ENCODE data around the gene MYLK4.
A peak's percentile ranks its signal among the peaks of the same experiment; 100 is the strongest.

Gene MYLK4

DNA sequence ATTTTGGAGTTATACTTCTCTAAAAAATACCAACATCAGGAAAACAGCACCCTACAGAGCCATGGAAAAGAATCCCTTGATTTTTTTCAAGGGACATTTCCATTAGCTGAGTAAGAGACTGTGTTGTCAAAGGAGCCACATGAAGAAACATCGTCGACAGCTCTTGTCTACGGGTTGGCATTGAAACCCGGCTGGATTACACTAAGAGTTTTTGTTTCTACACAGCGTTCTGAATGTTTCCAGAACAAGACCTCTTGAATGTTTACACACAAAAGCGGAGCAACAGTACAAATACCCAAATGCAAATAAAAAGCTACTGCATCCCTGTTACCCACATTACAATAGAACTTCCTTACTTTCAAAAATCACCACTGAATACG is 2.4 kb upstream of the MYLK4 start:
- no peak for DNase-seq (ENCODE audit: extremely low read depth, low read depth)
- no peak overlapping the region for H3K4me3 ChIP-seq (replicated peaks; ENCODE audit: low read depth, low read length)
- TF ChIP-seq, protein P1, sequence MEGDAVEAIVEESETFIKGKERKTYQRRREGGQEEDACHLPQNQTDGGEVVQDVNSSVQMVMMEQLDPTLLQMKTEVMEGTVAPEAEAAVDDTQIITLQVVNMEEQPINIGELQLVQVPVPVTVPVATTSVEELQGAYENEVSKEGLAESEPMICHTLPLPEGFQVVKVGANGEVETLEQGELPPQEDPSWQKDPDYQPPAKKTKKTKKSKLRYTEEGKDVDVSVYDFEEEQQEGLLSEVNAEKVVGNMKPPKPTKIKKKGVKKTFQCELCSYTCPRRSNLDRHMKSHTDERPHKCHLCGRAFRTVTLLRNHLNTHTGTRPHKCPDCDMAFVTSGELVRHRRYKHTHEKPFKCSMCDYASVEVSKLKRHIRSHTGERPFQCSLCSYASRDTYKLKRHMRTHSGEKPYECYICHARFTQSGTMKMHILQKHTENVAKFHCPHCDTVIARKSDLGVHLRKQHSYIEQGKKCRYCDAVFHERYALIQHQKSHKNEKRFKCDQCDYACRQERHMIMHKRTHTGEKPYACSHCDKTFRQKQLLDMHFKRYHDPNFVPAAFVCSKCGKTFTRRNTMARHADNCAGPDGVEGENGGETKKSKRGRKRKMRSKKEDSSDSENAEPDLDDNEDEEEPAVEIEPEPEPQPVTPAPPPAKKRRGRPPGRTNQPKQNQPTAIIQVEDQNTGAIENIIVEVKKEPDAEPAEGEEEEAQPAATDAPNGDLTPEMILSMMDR (IDR thresholded peaks at IDR 0.05; ENCODE audit: low read depth, low read length, missing control alignments): no peak

DNA sequence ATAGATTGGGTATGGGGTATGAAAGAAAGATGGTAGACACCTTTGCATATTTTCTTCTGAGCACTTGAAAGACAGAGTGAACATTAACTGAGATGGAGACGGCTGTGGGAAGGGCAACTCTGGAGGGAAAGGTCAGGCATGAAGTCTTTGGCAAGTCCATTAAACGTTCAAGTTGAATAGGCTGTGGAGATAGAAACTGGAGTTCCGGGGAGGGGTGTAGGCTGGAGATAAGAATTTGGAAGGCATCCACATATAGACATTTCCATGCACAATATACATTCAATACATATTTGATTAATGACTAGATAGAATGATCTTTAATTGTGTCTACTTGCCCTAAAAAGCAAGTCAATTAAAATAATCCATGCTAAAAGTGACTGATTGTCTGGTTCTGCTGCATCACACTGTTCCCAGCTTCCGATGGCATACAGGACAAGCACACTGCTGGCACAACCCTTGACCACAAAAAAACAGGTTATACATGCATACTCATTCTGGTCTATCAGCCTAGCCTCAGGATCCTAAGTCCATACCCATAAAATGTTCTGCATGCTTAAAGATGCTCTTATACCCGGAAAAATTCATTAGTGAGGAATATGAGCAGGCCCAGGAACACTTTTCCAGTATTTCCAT is 1.9 kb upstream of the MYLK4 start:
- H3K4me3 ChIP-seq (replicated peaks; ENCODE audit: low read depth, low read length): no peak overlapping the region
- TF ChIP-seq, protein P1 (IDR thresholded peaks at IDR 0.05; ENCODE audit: low read depth, low read length, missing control alignments): no peak
- DNase-seq (ENCODE audit: extremely low read depth, low read depth): no peak

DNA sequence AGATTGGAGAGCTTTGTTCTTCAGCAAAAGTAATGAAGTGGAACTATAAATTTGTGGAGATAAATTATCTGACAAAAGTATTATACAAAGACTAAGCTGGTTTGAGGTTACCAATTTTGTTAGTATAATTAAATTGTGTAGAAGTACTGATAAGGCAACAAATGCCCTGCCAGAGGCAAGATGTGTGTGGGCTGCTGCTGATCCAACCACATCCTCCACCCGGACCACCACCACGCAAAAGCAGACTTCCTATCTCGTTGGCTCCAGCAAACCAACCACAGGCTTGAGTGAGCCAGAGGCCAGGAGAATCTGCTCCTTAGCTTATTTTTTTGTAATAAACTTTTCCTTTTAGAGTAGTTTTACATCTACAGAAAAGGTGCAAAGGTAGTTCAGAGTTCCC is 1.1 kb upstream of the MYLK4 start:
- no peak overlapping the region for H3K4me3 ChIP-seq (replicated peaks; ENCODE audit: low read depth, low read length)
- DNase-seq (ENCODE audit: extremely low read depth, low read depth): no peak
- TF ChIP-seq, protein P1 (IDR thresholded peaks at IDR 0.05; ENCODE audit: low read depth, low read length, missing control alignments): no peak

DNA sequence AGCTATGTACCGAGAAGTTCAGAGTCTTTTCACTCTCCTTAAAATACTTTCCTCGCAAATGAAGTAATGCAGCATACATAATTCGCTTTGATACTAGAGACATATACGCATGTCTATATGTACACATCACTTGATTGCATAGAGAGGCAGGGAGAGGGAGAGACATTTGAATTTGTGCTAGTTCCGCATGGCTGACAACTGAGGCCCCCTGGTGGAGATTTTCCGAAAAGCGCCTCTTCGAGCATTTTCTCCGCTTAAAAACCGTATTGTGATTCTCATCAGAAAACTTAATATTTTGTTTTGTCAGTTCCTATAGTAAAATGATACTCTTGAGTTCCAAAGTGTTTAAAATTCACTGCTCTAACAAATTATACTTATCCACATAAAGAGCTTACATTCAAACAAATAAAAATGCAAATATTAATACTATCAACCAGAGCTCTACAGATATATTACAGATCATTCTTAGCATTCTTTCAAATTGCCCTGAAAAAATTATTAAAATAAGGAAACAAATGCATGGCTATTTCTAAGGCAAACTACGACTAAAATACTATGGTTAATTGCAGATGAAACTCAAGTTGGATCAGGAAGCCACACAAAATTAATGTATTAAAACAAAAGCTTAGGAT is 637 bp downstream of the MYLK4 start:
- TF ChIP-seq, protein P1 (IDR thresholded peaks at IDR 0.05; ENCODE audit: low read depth, low read length, missing control alignments): peak; percentile 81

DNA sequence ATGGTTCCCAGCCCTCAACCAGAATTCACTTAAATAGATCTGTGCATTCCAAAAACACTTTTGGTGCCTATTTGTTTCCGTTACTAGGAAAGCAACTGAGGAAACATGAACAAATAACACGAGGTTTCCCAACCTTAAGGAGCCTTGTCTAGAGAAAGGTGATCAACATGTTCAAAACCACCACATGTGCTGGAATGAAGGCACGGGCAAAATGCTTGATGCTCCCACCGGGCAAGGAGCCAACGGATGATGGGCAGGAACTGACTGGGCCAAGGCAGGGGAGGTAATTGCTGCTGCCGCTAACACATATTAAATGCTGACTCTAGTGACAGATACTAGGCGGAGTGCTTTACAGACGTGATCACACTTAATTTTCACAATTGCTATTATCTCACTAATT is 2.5 kb downstream of the MYLK4 start:
- H3K4me3 ChIP-seq (replicated peaks; ENCODE audit: low read depth, low read length): no peak overlapping the region
- TF ChIP-seq, protein P1 (IDR thresholded peaks at IDR 0.05; ENCODE audit: low read depth, low read length, missing control alignments): no peak
- DNase-seq (ENCODE audit: extremely low read depth, low read depth): no peak

More for the DNA sequence above, 637 bp downstream of the MYLK4 start:
- no peak overlapping the region for H3K4me3 ChIP-seq (replicated peaks; ENCODE audit: low read depth, low read length)
- DNase-seq (ENCODE audit: extremely low read depth, low read depth): no peak

DNA sequence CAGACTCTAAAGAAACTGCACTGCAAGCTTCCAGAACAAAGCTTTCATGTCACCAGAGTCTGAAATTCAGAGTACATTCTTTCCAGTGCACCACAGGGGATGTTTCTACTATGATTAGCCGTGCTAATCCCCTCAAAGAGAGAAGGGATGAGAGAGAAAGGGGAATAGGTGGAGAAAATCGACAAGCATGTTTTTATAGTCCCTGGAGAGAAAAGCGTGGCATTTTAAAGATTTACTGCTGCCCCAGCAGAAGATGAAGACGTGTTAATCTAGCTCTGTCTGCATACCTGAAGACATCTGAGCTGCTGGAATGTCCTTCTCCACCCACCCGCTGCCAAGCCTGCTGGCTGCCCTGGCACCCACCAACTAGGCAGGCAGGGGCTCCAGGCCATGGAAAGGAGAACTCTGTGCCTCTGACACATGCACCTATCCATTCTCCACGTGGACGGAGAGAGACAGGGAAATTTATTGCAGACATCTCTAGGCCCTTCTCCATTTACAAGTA is 4.1 kb downstream of the MYLK4 start:
- DNase-seq (ENCODE audit: extremely low read depth, low read depth): no peak
- no peak overlapping the region for H3K4me3 ChIP-seq (replicated peaks; ENCODE audit: low read depth, low read length)
- TF ChIP-seq, protein P1 (IDR thresholded peaks at IDR 0.05; ENCODE audit: low read depth, low read length, missing control alignments): no peak
